ENCODE data around the gene ELK4. TPM values are rescaled to one million over a fixed set of nuclear protein-coding genes. Genes with fewer than 3 reads are reported as not detected.
A peak's percentile ranks its signal among the peaks of the same experiment; 100 is the strongest.

Gene ELK4
- total and polyA plus RNA-seq, 2 of the 13 experiments (the other 11 are each of a cell fraction or from before 2014, with no cell fraction given): 8.3 to 13.1 TPM

DNA sequence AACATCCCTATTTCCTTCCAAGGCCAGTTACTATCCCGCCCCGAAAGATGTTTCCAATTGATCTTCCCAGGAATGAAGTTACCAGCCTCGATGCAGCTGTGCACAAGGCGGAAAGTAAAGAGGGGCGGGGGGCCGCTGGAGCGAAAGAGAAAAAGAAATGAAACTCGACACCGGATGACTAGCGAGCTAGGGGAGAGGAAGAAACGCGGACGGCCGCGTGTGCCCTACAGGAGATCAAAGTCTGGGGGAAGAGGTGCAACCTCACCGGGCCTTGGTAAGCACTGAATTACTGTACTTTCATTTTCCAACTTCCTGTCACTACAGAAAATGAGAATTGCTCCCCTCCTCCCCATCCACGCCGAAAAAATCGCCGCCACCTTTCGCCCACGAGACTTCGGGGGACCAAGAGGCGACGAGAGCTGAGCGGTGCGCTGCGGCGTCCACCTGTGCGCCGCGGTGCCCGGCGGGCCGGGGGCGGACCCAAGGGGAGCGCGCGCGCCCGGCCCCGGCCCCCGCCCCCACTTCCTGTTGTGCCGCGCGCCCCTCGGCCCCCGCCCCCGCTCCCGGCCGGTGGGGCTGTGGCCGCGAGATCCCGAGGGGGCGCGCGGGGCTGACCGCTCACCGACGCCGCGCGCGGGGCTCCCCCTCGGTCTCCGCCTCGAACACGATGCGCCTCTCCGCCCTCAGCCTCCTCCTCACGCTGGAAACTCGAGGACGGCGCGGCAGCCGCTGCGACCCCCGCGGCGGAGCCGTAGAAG is 622 bp downstream of the ELK4 start (continued):
- no peak for TF ChIP-seq ZNF318 (CRISPR knock-in tag; IDR thresholded peaks at IDR 0.05)
- TF ChIP-seq FOXA3 (CRISPR knock-in tag; IDR thresholded peaks at IDR 0.05): 0 out of 2 replicates have a peak, but pooled peaks have one; percentile 31
- TF ChIP-seq KDM2A (CRISPR knock-in tag; IDR thresholded peaks at IDR 0.05; ENCODE audit: borderline replicate concordance, low read depth): peak; percentile 37
- no peak for TF ChIP-seq NPAS2 (CRISPR knock-in tag; IDR thresholded peaks at IDR 0.05; ENCODE audit: borderline replicate concordance)
- TF ChIP-seq, protein P1, sequence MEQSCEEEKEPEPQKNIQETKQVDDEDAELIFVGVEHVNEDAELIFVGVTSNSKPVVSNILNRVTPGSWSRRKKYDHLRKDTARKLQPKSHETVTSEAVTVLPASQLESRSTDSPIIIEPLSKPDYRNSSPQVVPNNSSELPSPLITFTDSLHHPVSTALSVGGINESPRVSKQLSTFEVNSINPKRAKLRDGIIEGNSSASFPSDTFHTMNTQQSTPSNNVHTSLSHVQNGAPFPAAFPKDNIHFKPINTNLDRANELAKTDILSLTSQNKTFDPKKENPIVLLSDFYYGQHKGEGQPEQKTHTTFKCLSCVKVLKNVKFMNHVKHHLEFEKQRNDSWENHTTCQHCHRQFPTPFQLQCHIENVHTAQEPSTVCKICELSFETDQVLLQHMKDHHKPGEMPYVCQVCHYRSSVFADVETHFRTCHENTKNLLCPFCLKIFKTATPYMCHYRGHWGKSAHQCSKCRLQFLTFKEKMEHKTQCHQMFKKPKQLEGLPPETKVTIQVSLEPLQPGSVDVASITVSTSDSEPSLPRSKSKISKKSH (CRISPR knock-in tag; IDR thresholded peaks at IDR 0.05; ENCODE audit: borderline replicate concordance): no peak
- no peak for TF ChIP-seq BRCA1 (CRISPR knock-in tag; IDR thresholded peaks at IDR 0.05)
- TF ChIP-seq ATAD3A (CRISPR knock-in tag; IDR thresholded peaks at IDR 0.05): no peak
- TF ChIP-seq PBX3 (CRISPR knock-in tag; IDR thresholded peaks at IDR 0.05; ENCODE audit: borderline replicate concordance): no peak
- TF ChIP-seq ZBTB49 (CRISPR knock-in tag; IDR thresholded peaks at IDR 0.05; ENCODE audit: borderline replicate concordance): no peak
